ENCODE data around the gene ARPIN. TPM values are rescaled to one million over a fixed set of nuclear protein-coding genes. Genes with fewer than 3 reads are reported as not detected.

ARPIN gene
- total RNA-seq, 2 donors from 2014 or later = 31.7 to 36.7 TPM

DNA sequence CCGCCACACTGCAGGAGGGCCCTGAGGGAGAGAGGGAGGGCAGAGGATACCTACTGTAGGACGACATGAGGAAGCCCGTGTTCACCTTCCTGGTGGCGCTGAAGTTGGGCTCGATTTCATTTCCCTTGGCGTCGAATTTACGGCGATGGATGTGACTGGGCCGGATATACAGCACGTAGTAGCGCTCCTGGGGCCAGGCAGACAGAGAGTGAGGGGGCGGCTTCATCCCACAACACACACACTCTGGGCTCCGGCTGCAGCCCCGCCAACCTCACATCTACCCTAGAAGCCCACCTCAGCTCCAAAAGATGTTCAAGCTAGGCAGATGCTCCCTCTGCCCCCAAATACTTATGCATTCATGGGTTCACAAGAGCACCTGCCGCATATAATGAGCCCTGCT is 4.5 kb downstream of the ARPIN start:
- Histone ChIP-seq H3K27me3 (no peaks in the 10 kb centered on the region), H3K9ac (ENCODE audit: low read depth in 2 of 2, low read length in 2 of 2) (no peak overlapping the region), H3K27ac (no peak overlapping the region), H3K4me3 (no peak overlapping the region), H3K4me1 (no peaks in the 10 kb centered on the region), H3K9me3 (no peaks in the 10 kb centered on the region), H3K36me3 (no peaks in the 10 kb centered on the region)
- TF ChIP-seq, protein P1, sequence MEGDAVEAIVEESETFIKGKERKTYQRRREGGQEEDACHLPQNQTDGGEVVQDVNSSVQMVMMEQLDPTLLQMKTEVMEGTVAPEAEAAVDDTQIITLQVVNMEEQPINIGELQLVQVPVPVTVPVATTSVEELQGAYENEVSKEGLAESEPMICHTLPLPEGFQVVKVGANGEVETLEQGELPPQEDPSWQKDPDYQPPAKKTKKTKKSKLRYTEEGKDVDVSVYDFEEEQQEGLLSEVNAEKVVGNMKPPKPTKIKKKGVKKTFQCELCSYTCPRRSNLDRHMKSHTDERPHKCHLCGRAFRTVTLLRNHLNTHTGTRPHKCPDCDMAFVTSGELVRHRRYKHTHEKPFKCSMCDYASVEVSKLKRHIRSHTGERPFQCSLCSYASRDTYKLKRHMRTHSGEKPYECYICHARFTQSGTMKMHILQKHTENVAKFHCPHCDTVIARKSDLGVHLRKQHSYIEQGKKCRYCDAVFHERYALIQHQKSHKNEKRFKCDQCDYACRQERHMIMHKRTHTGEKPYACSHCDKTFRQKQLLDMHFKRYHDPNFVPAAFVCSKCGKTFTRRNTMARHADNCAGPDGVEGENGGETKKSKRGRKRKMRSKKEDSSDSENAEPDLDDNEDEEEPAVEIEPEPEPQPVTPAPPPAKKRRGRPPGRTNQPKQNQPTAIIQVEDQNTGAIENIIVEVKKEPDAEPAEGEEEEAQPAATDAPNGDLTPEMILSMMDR (IDR thresholded peaks at IDR 0.05) = no peak
- intact Hi-C loops (cut with DNase I) = no loop called here
- no peak for DNase-seq

DNA sequence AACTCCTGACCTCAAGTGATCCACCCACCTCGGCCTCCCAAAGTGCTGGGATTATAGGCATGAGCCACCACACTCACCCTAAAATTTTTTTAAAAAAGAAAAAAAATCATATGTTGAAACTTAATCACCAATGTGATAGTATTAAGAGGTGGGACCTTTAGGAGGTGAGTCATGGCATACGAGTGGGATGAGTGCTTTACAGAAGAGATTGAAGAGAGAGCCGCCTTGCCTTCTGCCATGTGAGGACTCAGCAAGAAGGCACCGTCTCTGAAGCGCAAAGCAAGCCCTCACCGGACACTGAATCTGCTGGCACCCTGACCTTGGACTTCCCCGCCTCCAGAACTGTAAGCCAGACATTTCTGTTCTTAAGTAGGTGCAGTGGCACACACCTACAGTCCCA is 5.5 kb downstream of the ARPIN start:
- TF ChIP-seq, protein P1 (IDR thresholded peaks at IDR 0.05) = no peak
- H3K27ac ChIP-seq = no peak overlapping the region
- H3K4me1 ChIP-seq = no peaks in the 10 kb centered on the region
- DNase-seq = no peak
- no peak overlapping the region for H3K9ac ChIP-seq (ENCODE audit: low read depth in 2 of 2, low read length in 2 of 2)
- H3K9me3 ChIP-seq = no peaks in the 10 kb centered on the region
- H3K4me3 ChIP-seq = no peak overlapping the region
- H3K36me3 ChIP-seq = no peaks in the 10 kb centered on the region
- intact Hi-C loops (cut with DNase I) = no loop called here
- no peaks in the 10 kb centered on the region for H3K27me3 ChIP-seq

DNA sequence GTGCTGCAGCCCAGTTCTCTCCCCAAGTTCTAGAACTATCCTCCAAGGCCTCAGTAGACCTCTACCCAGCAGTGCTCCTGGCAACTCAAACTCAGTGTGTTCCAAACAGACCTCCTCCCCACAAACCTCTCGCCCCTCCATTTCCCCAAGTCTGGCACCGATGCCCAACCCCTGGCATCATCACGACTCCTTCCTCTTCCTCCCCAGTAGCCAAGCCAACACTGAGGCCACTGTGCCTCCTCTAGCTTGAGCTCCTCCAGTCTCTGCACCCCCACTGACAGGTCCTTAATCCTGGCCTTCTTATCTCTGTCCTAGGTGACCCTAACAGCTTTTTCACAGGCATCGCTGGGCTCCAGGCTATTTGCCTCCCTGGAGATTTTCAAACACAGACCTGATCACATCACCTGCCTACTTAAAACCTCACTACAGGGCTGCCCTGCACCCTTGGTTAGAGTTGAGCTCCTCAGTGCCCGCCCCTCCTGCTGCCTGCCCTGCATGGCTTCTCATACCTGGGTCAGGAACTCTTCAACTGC is 6.8 kb downstream of the ARPIN start:
- Histone ChIP-seq H3K36me3 (no peaks in the 10 kb centered on the region), H3K27ac (no peak overlapping the region), H3K9me3 (no peaks in the 10 kb centered on the region), H3K9ac (ENCODE audit: low read depth in 2 of 2, low read length in 2 of 2) (no peak overlapping the region), H3K4me1 (no peaks in the 10 kb centered on the region), H3K27me3 (no peaks in the 10 kb centered on the region), H3K4me3 (no peak overlapping the region)
- intact Hi-C loops (cut with DNase I) = no loop called here
- TF ChIP-seq, protein P1 (IDR thresholded peaks at IDR 0.05) = no peak
- no peak for DNase-seq

DNA sequence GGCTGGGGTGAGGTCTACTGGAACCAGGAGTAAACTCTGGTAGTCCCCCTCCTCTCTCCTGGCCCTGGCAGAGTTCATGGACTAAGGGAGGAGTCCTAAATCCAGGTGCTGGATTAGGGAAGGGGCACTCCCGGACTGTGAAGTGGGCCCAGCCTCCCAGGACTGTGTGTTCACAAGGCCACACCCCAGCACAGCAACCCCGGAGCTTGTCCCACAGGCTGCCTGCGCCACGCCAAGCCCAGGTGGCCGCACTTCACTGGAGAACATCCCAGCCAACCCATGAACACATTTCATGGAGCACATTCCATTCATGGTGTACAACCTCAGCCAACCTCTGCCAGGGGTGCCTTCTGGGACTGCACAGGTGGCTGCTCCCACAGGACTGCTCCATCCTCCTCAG is 8.2 kb downstream of the ARPIN start:
- intact Hi-C loops (cut with DNase I) = loop anchor here (5.0 kb wide), 2 partner anchors 168 to 183 kb away; no protein-coding TSS in a partner anchor
- H3K4me1 ChIP-seq = no peaks in the 10 kb centered on the region
- TF ChIP-seq, protein P1 (IDR thresholded peaks at IDR 0.05) = no peak
- H3K36me3 ChIP-seq = no peaks in the 10 kb centered on the region
- H3K27ac ChIP-seq = no peak overlapping the region
- no peaks in the 10 kb centered on the region for H3K9me3 ChIP-seq
- H3K4me3 ChIP-seq = no peak overlapping the region
- no peak for DNase-seq
- no peak overlapping the region for H3K9ac ChIP-seq (ENCODE audit: low read depth in 2 of 2, low read length in 2 of 2)
- no peaks in the 10 kb centered on the region for H3K27me3 ChIP-seq

DNA sequence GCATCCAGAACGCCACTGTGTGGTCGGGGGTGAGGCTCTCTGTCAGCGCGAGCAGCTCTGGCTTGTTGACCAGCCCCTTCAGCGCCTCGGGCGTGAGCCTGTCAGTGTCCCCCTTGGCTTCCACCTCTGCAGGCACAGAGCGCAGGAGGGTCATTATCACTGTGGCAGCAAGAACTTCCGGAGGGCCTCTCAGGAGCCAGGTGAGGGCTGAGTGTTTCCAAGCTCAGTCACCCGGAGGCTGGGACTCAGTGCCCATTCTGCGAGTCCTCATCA is 9.0 kb downstream of the ARPIN start:
- intact Hi-C loops (cut with DNase I) = loop anchor here (5.0 kb wide), 2 partner anchors 169 to 184 kb away; no protein-coding TSS in a partner anchor
- no peaks in the 10 kb centered on the region for H3K9me3 ChIP-seq
- no peaks in the 10 kb centered on the region for H3K27me3 ChIP-seq
- no peak for DNase-seq
- no peak overlapping the region for H3K27ac ChIP-seq
- H3K4me1 ChIP-seq = no peaks in the 10 kb centered on the region
- TF ChIP-seq, protein P1 (IDR thresholded peaks at IDR 0.05) = no peak
- H3K9ac ChIP-seq (ENCODE audit: low read depth in 2 of 2, low read length in 2 of 2) = no peak overlapping the region
- H3K36me3 ChIP-seq = no peaks in the 10 kb centered on the region
- H3K4me3 ChIP-seq = no peak overlapping the region

Data from colonic mucosa (tissue), 4 donors.